K562 (cell line): ENCODE results near the gene CHN2. TPM values are rescaled to one million over a fixed set of nuclear protein-coding genes. Genes with fewer than 3 reads are reported as not detected.

Experiments used
- ATAC-seq: fragments of 200-7000 bp; cut with Tn5 transposase; 3 replicates; pipeline ENCODE4 v1.9.1; 2020; ENCODE audit warnings: moderate library complexity
- BruUV-seq: library from RNA; stranded (reverse); fragments of 400-500 nt; replicated peaks from 2 replicates; lab custom pipeline; 2021; lab: Mats Ljungman, UMichigan
- CTCF ChIA-PET: fragments of 300-600 bp; formaldehyde crosslinking; extraction: SDS; loops from one replicate; lab custom pipeline; 2021; ENCODE audit warnings: low intra/inter-chr PET ratio; lab: Yijun Ruan, JAX
- POLR2A ChIA-PET: fragments of 300-600, 350-650 bp; sonication (Branson Sonifier 250); formaldehyde crosslinking; extraction: SDS; loops from one replicate; lab custom pipeline; 2021; ENCODE audit warnings: antibody characterized with exemption, inconsistent platforms; lab: Yijun Ruan, JAX
- DNase-seq, 4 experiments: peaks; one replicate each; pipeline versions ENCODE4 v3.0.0 to v3.0.0-alpha.2; 2011 to 2018; ENCODE audit warnings: low spot score in 3 of 4, mixed read lengths in 3 of 4; ENCODE audit errors: extremely low read depth in 1 of 4
- FAIRE-seq: peaks from 2 replicates; lab custom pipeline; 2011; peaks lifted over from hg19 to GRCh38; lab: Jason Lieb, UNC
- H2AFZ ChIP-seq: 2 replicates; pipeline ENCODE4 v1.6.0; 2011; ENCODE audit warnings: low read depth, low read length, control low read depth, inconsistent platforms
- H3K27ac ChIP-seq: fragments of 200-600 bp; 3 replicates; pipeline ENCODE4 v1.8.0; 2011; ENCODE audit warnings: low read depth, mild to moderate bottlenecking, control low read depth, inconsistent platforms, low read length, moderate library complexity, mixed read lengths; ENCODE audit errors: extremely low read depth
- H3K27me3 ChIP-seq, 2 experiments: fragments of 300-600 bp in 1 of 2; 2 replicates in 1 of 2; 3 replicates in 1 of 2; pipeline versions ENCODE4 v1.6.0 to v1.8.0; 2011; ENCODE audit warnings: inconsistent platforms in 2 of 2, low read length in 2 of 2, mild to moderate bottlenecking in 1 of 2, mixed read lengths in 1 of 2, moderate library complexity in 1 of 2; ENCODE audit not compliant: control insufficient read depth in 2 of 2, insufficient read depth in 2 of 2
- H3K36me3 ChIP-seq: fragments of 300-600 bp; 3 replicates; pipeline ENCODE4 v1.8.0; 2011; ENCODE audit warnings: mild to moderate bottlenecking, low read length, inconsistent platforms; ENCODE audit not compliant: control insufficient read depth, insufficient read depth
- H3K4me1 ChIP-seq, 2 experiments: fragments of 200-600 bp in 1 of 2; replicated peaks in 1 of 2; 2 replicates in 1 of 2; 3 replicates in 1 of 2; pipeline versions ENCODE4 v1.5.1 to v1.8.0; 2011; ENCODE audit warnings: inconsistent platforms in 2 of 2, low read length in 2 of 2, mild to moderate bottlenecking in 1 of 2, mixed read lengths in 1 of 2, moderate library complexity in 1 of 2; ENCODE audit not compliant: control insufficient read depth in 2 of 2, insufficient read depth in 2 of 2
- H3K4me2 ChIP-seq: 2 replicates; pipeline ENCODE4 v1.6.1; 2011; ENCODE audit warnings: low read length, control low read depth, inconsistent platforms, mixed read lengths; ENCODE audit not compliant: insufficient read depth
- H3K4me3 ChIP-seq: fragments of 200-600 bp; sonication (generic), shearing (Covaris generic); 2 replicates; pipeline ENCODE4 v1.5.1; 2016; ENCODE audit warnings: control low read depth, inconsistent platforms
- H3K79me2 ChIP-seq: fragments of 200-600 bp; 3 replicates; pipeline ENCODE4 v1.8.0; 2011; ENCODE audit warnings: low read length, inconsistent platforms; ENCODE audit not compliant: control insufficient read depth, insufficient read depth
- H3K9ac ChIP-seq, 2 experiments: 2 replicates each; pipeline versions ENCODE4 v1.6.0 to v1.6.1; 2011; ENCODE audit warnings: low read depth in 2 of 2, low read length in 2 of 2, control low read depth in 1 of 2, inconsistent platforms in 1 of 2, mild to moderate bottlenecking in 1 of 2, mixed read lengths in 1 of 2; ENCODE audit not compliant: insufficient read depth in 1 of 2
- H3K9me1 ChIP-seq: one replicate; pipeline ENCODE4 v1.6.0; 2011; ENCODE audit warnings: inconsistent platforms, mild to moderate bottlenecking, low read length, moderate library complexity; ENCODE audit not compliant: control insufficient read depth, insufficient read depth
- H3K9me3 ChIP-seq: replicated peaks from 2 replicates; pipeline ENCODE4 v1.5.1; 2011; ENCODE audit warnings: low read depth, low read length, inconsistent platforms; ENCODE audit not compliant: control insufficient read depth, insufficient read depth
- H4K20me1 ChIP-seq: replicated peaks from 2 replicates; pipeline ENCODE4 v1.6.1; 2011; ENCODE audit warnings: low read length, inconsistent platforms, mixed read lengths; ENCODE audit not compliant: control insufficient read depth, insufficient read depth
- CBX1 ChIP-seq: sonication (generic); IDR thresholded peaks from 2 replicates; pipeline ENCODE4 v1.6.1; 2016; ENCODE audit warnings: antibody characterized with exemption, low read depth, mild to moderate bottlenecking
- ETV1 ChIP-seq: fragments of 450-650 bp; conservative IDR thresholded peaks from 2 replicates; pipeline ENCODE4 v1.6.1; 2016; ENCODE audit warnings: missing genetic modification characterization, control low read depth, low read depth, missing compliant biosample characterization
- HDGF ChIP-seq: fragments of 450-650 bp; IDR thresholded peaks from 2 replicates; pipeline ENCODE4 v1.6.1; 2016
- HNRNPK ChIP-seq: fragments of 200-400 bp; formaldehyde crosslinking; IDR thresholded peaks from one replicate; pipeline ENCODE4 v1.6.1; 2018; ENCODE audit warnings: mild to moderate bottlenecking, low read depth, low read length; ENCODE audit not compliant: poor library complexity, severe bottlenecking
- NFATC3 ChIP-seq: fragments of 450-650 bp; IDR thresholded peaks from 2 replicates; pipeline ENCODE4 v1.6.1; 2017; ENCODE audit warnings: mild to moderate bottlenecking
- NUFIP1 ChIP-seq: fragments of 450-650 bp; IDR thresholded peaks from 2 replicates; pipeline ENCODE4 v1.6.1; 2018; ENCODE audit not compliant: partially characterized antibody
- PHB ChIP-seq: fragments of 250-450 bp; sonication (Bioruptor Pico); IDR thresholded peaks from 2 replicates; pipeline ENCODE4 v1.5.0; 2021
- PHF8 ChIP-seq: fragments of 200-600 bp; sonication (generic); IDR thresholded peaks from 2 replicates; pipeline ENCODE4 v1.6.1; 2012; ENCODE audit warnings: mixed run types, mild to moderate bottlenecking, inconsistent platforms, low read length, moderate library complexity, borderline replicate concordance
- SAFB2 ChIP-seq: fragments of 200-400 bp; formaldehyde crosslinking; IDR thresholded peaks from 2 replicates; pipeline ENCODE4 v1.6.1; 2018; ENCODE audit warnings: borderline replicate concordance, low read length, low read depth, moderate library complexity; ENCODE audit not compliant: severe bottlenecking
- TCF7L2 ChIP-seq: fragments of 150-350 bp; IDR thresholded peaks from 2 replicates; pipeline ENCODE4 v1.6.1; 2016; ENCODE audit warnings: low read depth, mild to moderate bottlenecking, low read length, moderate library complexity
- ZBED1 ChIP-seq: IDR thresholded peaks from 2 replicates; pipeline ENCODE4 v1.6.1; 2014
- ZNF77 ChIP-seq: fragments of 250-450 bp; sonication (Bioruptor Pico); IDR thresholded peaks from 2 replicates; pipeline ENCODE4 v1.5.0; 2020
- WGBS: fragments of 100-300 bp; shearing (Covaris generic); methylation state at CpG from one replicate; pipeline ENCODE4 v1.1.6; 2016; ENCODE audit warnings: low coverage, mixed read lengths; ENCODE audit not compliant: insufficient coverage; ENCODE audit errors: missing lambda C conversion rate; 5-methylcytosine and 5-hydroxymethylcytosine counted together
- in situ Hi-C: fragments of 300-500 bp; cut with MboI; formaldehyde crosslinking; loops from 4 replicates; pipeline ENCODE4 v1.15.0; 2018; ENCODE audit warnings: inconsistent platforms, mixed read lengths
- intact Hi-C: fragments of 100-400 bp; cut with micrococcal nuclease; formaldehyde crosslinking; loops from 2 replicates; pipeline ENCODE4 v1.14.2; 2022
- polyA plus RNA-seq, 8 experiments: library from polyadenylated mRNA; depleted of rRNA in 4 of 8; stranded (reverse) in 5 of 8; unstranded in 3 of 8; fragments of >200 nt; fragmentation: Nextera tagmentation in 2 of 8; fragmentation: Illumina TruSeq in 1 of 8; extraction: Ambion mirVana in 2 of 8; extraction: Trizol in 1 of 8; gene quantifications; 2 replicates each; pipeline versions ENCODE4 v1.2.1 to v1.2.3, GENCODE V29; 2011 to 2014; ENCODE audit warnings: inconsistent platforms in 1 of 8, missing spikeins in 1 of 8
- total RNA-seq, 7 experiments: library from RNA; depleted of rRNA in 6 of 7; stranded (reverse); fragments of >200 nt in 6 of 7; fragmentation: Illumina TruSeq in 2 of 7; extraction: Trizol in 2 of 7; gene quantifications; 2 replicates each; pipeline versions ENCODE4 v1.2.1 to v1.2.3, GENCODE V29; 2011 to 2021; ENCODE audit warnings: low replicate concordance in 1 of 7
- TF ChIP-seq, protein P1 (sequence below): sonication (generic); formaldehyde crosslinking; IDR thresholded peaks from 2 replicates; pipeline ENCODE4 v1.8.0; 2022; ENCODE audit warnings: missing genetic modification reagents, mild to moderate bottlenecking, moderate library complexity, borderline replicate concordance
- TF ChIP-seq, protein P2 (sequence below): sonication (generic); formaldehyde crosslinking; IDR thresholded peaks from 2 replicates; pipeline ENCODE4 v1.8.1; 2023; ENCODE audit warnings: mild to moderate bottlenecking, missing genetic modification reagents

Gene CHN2
- total and polyA plus RNA-seq, 9 of the 15 experiments (the other 6 are each of a cell fraction or from before 2014, with no cell fraction given) = 0.12 to 2.1 (median 0.31) TPM; not detected in 1

DNA sequence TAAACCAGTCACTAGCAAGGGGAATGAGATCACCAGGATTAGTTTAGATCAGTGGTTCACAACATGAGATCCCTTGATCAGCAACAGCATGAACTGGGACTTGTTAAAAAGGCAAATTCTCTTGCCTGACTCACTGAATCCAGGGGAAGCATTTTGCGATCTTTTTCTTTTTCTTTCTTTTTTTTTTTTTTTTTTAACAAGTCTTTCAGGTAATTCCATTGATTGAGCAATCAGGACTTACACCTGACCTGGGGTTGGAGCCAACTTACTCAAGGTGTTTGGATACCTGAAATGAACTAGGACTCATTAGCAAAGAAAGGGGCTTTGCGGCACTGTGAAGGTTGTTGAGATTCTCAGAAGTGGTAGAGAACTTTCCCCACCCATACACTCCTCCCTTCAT is 321.9 kb downstream of the CHN2 start:
- H3K4me1 ChIP-seq = no peaks in the 10 kb centered on the region
- no peaks in the 10 kb centered on the region for H3K9me3 ChIP-seq
- H3K36me3 ChIP-seq = no peaks in the 10 kb centered on the region
- H2AFZ ChIP-seq = no peak overlapping the region
- POLR2A ChIA-PET = interaction anchor here (1.2 kb wide), 1 partner anchor 9 kb away, joined by 4 read pairs; no protein-coding TSS in a partner anchor
- ATAC-seq (no peak), FAIRE-seq (no peak), DNase-seq (no peak)
- peaks cover 2% of the 10 kb centered on the region for H3K9me1 ChIP-seq
- H3K4me3 ChIP-seq = no peak overlapping the region
- CTCF ChIA-PET = no interaction called here
- H3K4me2 ChIP-seq = no peak overlapping the region
- in situ Hi-C loops (no loop called here), intact Hi-C loops (no loop called here)
- 4% methylated on average over 2 of the region's 2 CpGs for WGBS
- no TSS peak for BruUV-seq
- H3K27me3 ChIP-seq = peaks cover 11 to 12% of the 10 kb centered on the region in 2 experiments; a peak in 4 of 5 replicates
- H3K79me2 ChIP-seq = no peaks in the 10 kb centered on the region
- H3K27ac ChIP-seq = no peak overlapping the region
- TF ChIP-seq SAFB2 (no peak), NUFIP1 (no peak), CBX1 (no peak)
- H4K20me1 ChIP-seq = no peaks in the 10 kb centered on the region
- no peak overlapping the region for H3K9ac ChIP-seq

DNA sequence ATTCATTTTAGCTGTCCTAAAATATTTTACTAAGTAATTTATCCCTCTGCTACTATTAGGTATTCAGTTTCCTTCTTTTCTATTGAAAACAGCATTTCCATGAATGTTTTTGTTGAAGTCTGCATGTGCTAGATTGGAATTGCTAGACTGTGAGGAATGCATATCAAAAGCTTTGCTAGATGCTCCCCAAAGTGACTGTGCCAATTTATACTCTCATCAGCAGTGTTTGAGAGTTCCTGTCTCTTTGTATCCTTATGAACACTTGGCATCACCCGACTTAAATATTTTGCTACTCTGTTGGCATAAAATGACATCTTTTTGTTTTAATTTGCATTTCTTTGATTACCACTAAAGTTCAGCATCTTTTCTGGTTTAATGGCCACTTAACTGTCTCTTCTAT is 324.0 kb downstream of the CHN2 start:
- ChIA-PET CTCF (no interaction called here), POLR2A (no interaction called here)
- Histone ChIP-seq H3K79me2 (no peaks in the 10 kb centered on the region), H2AFZ (no peak overlapping the region), H3K4me1 (no peaks in the 10 kb centered on the region), H3K4me3 (no peak overlapping the region), H3K36me3 (no peaks in the 10 kb centered on the region), H3K27me3 (peaks cover 11 to 12% of the 10 kb centered on the region in 2 experiments; a peak in 4 of 5 replicates), H3K9ac (no peak overlapping the region), H3K4me2 (no peak overlapping the region), H3K9me1 (peaks cover 2% of the 10 kb centered on the region), H3K27ac (no peak overlapping the region), H3K9me3 (no peaks in the 10 kb centered on the region), H4K20me1 (no peaks in the 10 kb centered on the region)
- DNase-seq (no peak), FAIRE-seq (no peak), ATAC-seq (no peak)
- intact Hi-C loops = no loop called here
- 0% methylated on average over 1 of the region's 1 CpG for WGBS
- in situ Hi-C loops = no loop called here
- no TSS peak for BruUV-seq
- TF ChIP-seq, protein P1, sequence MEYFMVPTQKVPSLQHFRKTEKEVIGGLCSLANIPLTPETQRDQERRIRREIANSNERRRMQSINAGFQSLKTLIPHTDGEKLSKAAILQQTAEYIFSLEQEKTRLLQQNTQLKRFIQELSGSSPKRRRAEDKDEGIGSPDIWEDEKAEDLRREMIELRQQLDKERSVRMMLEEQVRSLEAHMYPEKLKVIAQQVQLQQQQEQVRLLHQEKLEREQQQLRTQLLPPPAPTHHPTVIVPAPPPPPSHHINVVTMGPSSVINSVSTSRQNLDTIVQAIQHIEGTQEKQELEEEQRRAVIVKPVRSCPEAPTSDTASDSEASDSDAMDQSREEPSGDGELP (CRISPR knock-in tag) = no peak
- TF ChIP-seq PHF8 (no peak), ZNF77 (CRISPR knock-in tag) (no peak), ETV1 (tag) (no peak), NFATC3 (no peak), PHB (CRISPR knock-in tag) (no peak), TCF7L2 (no peak), ZBED1 (no peak), HDGF (no peak), HNRNPK (no peak)
- TF ChIP-seq, protein P2, sequence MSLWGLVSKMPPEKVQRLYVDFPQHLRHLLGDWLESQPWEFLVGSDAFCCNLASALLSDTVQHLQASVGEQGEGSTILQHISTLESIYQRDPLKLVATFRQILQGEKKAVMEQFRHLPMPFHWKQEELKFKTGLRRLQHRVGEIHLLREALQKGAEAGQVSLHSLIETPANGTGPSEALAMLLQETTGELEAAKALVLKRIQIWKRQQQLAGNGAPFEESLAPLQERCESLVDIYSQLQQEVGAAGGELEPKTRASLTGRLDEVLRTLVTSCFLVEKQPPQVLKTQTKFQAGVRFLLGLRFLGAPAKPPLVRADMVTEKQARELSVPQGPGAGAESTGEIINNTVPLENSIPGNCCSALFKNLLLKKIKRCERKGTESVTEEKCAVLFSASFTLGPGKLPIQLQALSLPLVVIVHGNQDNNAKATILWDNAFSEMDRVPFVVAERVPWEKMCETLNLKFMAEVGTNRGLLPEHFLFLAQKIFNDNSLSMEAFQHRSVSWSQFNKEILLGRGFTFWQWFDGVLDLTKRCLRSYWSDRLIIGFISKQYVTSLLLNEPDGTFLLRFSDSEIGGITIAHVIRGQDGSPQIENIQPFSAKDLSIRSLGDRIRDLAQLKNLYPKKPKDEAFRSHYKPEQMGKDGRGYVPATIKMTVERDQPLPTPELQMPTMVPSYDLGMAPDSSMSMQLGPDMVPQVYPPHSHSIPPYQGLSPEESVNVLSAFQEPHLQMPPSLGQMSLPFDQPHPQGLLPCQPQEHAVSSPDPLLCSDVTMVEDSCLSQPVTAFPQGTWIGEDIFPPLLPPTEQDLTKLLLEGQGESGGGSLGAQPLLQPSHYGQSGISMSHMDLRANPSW (CRISPR knock-in tag) = no peak
